Central memory CD4-positive, alpha-beta T cell (primary cell): Measurements from ENCODE around the gene ANKZF1.
"Not testable (repeated sequence)": the region's sequence is repeated elsewhere in the genome, so short reads cannot be mapped to it uniquely, and the experiment has no call there.

Experiments used
- DNase-seq: peaks from one replicate; pipeline ENCODE4 v3.0.0; 2022
- total RNA-seq, 3 experiments: gene quantifications; one replicate each; lab custom pipeline; 2026; lab: John Stamatoyannopoulos, UW

The ANKZF1 gene
- total RNA-seq: 38.8 to 172 (median 142) reads per million in 3 experiments

- DNase-seq: peak; percentile 99
These were observed at the start of gene ANKZF1, which contains the start of gene ATG9A for GRCh38 chr2:219229305-219230058. Gene ANKZF1, plus strand, starts transcription at chr2:219229806. Its CDS starts 452 bp downstream, at chr2:219230258. Gene ATG9A, minus strand, starts transcription at chr2:219229636. Its CDS starts 1,612 bp downstream, at chr2:219228024.

GRCh38 chr2:219180961-219181360, 48.6 kb upstream of the ANKZF1 start:
- no peak for DNase-seq

- no peak for DNase-seq
These were observed 48.1 kb upstream of the ANKZF1 start for GRCh38 chr2:219181531-219181930.

- no peak for DNase-seq
These were observed 47.1 kb upstream of the ANKZF1 start for GRCh38 chr2:219182331-219183150.

- DNase-seq: no peak
These were observed 46.3 kb upstream of the ANKZF1 start for GRCh38 chr2:219183151-219183772.

GRCh38 chr2:219184121-219184520, 45.5 kb upstream of the ANKZF1 start:
- DNase-seq: no peak

GRCh38 chr2:219186754-219187456, 42.7 kb upstream of the ANKZF1 start:
- no peak for DNase-seq

GRCh38 chr2:219197388-219197787, 32.2 kb upstream of the ANKZF1 start:
- DNase-seq: no peak

GRCh38 chr2:219198974-219199373, 30.6 kb upstream of the ANKZF1 start:
- DNase-seq: no peak

GRCh38 chr2:219199470-219200211, 30.0 kb upstream of the ANKZF1 start:
- DNase-seq: no peak

- DNase-seq: not testable (repeated sequence)
These were observed 28.9 kb upstream of the ANKZF1 start for GRCh38 chr2:219200502-219201326.

GRCh38 chr2:219201331-219201730, 28.3 kb upstream of the ANKZF1 start:
- DNase-seq: not testable (repeated sequence)

- no peak for DNase-seq
These were observed 25.0 kb upstream of the ANKZF1 start for GRCh38 chr2:219204425-219205164.

- no peak for DNase-seq
These were observed 24.5 kb upstream of the ANKZF1 start for GRCh38 chr2:219205165-219205538.

- no peak for DNase-seq
These were observed 23.7 kb upstream of the ANKZF1 start for GRCh38 chr2:219205981-219206327.

GRCh38 chr2:219206328-219207133, 23.1 kb upstream of the ANKZF1 start, which contains the start of gene ZFAND2B:
Gene ZFAND2B, plus strand, starts transcription at chr2:219206782. Its CDS starts 206 bp downstream, at chr2:219206988.
- peak; percentile 95 for DNase-seq

- DNase-seq: no peak
These were observed 22.3 kb upstream of the ANKZF1 start for GRCh38 chr2:219207134-219207883.
